ENCODE data around the gene ELSPBP1.
"Not testable (repeated sequence)": the region's sequence is repeated elsewhere in the genome, so short reads cannot be mapped to it uniquely, and the experiment has no call there.

ELSPBP1 gene

DNA sequence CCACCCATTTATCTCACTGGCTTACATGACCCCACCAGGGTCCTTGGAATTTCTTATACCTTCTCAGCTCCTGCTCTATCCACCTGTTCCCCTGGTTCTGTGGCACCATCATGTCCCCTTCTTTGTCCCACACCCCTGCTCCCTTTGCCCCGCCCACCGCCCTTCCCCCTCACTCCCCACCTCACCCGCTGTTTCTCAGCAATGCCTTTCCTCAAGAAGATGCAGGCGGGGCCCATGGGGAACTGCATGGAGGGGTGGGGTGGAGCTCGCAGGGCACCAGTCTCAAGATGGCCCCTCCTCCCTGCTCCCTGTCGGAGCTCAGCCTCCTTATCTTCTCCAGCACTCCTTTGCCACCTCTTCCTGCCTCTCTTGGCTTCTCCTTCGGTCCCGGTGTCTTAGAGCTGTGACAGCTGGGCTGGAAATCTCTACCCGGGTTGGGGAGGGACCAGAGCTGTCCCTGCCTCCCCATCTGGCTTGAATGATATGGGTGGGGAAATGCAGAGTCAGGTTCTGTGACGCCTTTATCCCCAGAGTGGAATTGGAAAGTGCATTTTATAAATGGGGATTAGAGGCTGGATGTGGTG, 49.3 kb downstream of the ELSPBP1 start, which contains the start of gene CABP5:
Gene CABP5, minus strand, starts transcription at position 405 of the 584 bp plus-strand sequence. Its CDS starts 157 bp downstream, at position 248.
- no peak for DNase-seq (ENCODE audit: low spot score)

DNA sequence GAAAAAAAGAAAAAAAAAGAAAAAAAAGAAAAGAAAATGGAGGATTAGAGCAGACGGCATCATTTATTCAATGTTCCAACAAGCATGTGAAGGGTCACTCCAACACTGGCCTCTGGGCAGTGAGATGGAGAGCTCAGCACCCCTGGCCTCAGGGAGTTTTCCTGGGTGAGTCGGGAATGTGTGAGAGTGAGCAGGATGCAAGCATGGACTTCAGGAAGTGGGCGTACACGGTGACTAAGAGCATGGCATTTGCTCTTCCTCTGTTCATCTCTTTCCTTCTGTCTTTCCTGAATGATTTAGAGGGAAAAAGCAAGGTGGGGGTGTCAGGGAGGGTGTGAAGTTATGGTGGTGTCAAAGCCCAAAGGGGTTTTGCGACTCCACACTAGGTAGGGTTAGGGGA, 50.1 kb downstream of the ELSPBP1 start:
- no peak for DNase-seq (ENCODE audit: low spot score)

DNA sequence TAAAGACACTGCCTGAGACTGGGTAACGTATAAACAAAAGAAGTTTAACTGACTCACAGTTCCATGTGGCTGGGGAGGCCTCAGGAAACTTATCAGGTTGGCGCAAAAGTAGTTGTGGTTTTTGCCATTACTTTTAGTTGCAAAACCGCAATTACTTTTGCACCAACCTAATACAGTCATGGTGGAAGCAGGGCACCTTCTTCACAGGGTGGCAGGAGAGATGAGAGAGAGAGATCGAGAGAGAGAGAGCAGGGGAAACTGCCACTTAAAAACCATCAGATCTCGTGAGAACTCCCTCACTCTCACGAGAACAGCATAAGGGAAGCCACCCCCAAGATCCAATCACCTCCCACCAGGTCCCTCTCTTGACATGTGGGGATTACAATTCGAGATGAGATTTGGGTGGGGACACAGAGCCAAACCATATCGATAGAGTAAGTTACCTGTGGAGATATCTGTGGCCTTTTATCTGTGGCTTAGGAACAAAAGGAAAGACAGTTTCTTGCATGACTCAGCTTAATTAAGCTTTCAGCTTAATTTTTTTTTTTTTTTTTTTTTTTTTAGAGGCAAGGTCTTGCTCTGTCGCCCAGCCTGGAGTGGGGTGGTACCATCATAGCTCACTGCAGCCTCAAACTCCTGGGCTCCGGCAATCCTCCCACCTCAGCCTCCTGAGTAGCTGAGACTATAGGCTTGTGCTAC, 57.1 kb downstream of the ELSPBP1 start:
- DNase-seq (ENCODE audit: low spot score), result no peak

DNA sequence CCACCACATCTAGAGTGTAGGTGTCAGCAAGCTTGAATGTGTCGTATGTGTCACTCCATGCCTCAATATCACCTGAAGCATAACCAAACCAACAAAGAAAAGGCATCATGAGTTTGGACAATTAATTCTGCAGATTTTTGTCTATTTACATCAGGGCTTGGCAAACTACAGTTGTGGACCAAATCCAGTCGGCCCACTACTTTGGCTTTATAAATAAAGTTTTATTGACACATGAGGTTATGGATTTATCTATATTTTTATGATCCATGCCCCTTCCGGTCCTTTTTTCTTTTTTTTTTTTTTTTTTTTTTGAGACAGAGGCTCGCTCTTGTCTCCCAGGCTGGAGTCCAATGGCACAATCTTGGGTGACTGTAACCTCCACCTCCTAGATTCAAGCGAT, 58.6 kb downstream of the ELSPBP1 start:
- no peak for DNase-seq (ENCODE audit: low spot score)

DNA sequence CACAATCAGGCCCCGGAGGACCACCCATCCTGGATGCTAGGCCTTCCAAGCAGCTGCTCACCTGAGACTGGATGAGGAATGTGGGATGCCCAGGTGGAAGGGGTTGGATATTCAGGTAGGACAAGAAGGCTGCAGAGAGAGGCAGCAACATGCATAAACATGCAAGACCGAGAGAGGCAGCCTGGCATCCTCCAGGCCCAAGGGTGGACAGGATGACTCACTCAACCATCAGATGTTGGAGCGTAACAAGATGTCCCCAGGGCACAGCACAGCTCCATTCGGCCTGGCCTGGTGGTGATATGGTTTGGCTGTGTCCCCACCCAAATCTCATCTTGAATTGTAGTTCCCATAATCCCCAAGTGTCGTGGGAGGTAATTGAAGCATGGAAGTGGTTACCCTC, 59.4 kb downstream of the ELSPBP1 start:
- DNase-seq (ENCODE audit: low spot score), result no peak

DNA sequence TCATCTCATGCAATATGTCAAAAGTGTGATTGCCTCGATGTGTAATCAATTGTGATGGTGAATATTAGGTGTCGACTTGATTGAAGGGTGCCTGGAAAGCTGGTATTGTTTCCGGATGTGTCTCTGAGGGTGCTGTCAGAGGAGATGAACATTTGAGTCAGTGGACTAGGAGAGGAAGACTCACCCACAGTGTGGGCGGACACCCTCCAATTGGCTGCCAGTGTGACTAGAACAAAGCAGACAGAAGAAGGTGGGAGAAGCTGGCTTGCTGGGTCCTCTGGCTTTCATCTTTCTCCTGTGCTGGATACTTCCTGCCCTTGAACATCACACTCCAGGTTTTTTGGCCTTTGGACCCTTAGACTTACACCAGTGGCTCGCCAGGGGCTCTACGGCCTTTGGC, 64.9 kb downstream of the ELSPBP1 start:
- no peak for DNase-seq (ENCODE audit: low spot score)

DNA sequence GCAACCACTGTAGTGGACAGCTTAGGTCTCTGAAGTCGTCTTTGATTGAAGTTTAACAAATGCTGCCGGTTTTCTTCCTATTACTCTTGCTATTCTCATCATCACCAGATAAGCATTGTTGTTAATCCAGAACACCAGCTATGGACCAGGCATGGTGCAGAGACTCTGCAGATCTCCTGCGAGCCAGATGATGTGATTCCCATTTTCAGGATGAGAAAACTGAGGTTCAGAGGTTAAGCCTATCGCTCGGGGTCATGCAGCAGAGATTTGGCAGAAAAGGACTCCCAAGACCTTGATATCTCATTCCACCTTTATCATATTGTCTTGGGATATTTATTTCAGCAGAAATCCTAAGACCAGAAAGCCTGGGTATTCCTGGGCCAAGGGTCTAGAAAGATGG, 65.9 kb downstream of the ELSPBP1 start:
- no peak for DNase-seq (ENCODE audit: low spot score)

DNA sequence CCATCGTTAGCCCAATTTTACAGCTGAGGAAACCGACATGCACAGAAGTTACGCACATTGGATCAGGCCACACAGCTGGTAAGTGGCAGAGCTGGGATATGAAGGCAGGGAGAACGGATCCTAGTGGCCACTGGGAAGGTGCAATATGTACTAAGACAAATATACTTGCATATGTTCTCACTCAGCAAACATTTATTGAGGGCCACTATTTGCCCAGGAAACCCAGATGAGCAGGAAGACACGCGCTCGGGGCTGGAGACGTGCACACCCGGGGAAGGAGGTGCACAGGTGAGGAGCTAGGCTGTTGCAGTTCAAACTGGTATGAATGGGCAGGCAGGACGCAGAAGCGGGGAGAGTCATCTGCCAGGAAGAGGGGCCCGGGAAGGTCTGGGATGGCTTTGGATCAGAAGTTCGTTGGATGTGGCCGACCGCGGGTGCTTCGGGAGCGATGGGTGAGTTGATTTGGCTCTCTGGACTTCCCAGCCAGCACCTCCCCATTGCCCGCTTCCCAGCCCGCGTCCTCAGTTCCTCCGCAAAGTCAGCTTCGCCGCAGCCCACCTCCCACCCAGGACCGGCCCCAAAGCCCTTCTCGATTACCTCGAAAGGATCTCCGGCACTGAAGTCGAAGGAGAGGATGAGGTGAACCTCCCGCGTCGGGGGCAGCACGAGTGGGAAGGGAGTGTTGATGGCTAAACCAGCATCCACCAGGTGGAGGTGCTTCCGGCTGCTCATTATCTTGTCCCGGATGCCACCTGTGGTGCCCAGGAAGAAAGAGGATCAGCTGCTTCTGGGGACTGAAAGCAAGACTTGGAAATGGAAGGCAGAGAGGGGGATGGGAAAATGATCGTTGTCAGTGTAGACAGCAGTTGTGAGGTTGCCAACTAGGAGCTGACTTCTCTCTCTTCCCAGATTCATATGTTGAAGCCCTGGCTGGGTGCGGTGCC, 67.2 kb downstream of the ELSPBP1 start:
- no peak for DNase-seq (ENCODE audit: low spot score)

DNA sequence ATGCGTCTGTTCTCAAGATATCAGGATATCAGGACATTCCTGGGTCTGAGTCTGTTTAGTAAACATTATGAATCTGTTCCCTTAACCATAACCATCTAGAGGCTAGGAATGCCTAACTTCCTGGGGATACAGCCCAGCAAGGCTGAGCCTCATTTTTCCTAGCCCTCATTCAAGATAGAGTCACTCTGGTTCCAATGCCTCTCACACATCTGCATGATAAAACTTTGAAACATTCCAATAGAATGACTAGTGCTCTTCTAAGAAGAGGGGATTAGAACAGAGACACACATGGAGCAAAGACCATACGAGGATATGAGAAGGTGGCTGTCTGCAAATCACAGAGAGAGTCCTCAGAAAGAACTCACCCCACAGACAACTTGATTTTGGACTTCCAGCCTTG, 70.1 kb downstream of the ELSPBP1 start:
- DNase-seq (ENCODE audit: low spot score), result no peak

DNA sequence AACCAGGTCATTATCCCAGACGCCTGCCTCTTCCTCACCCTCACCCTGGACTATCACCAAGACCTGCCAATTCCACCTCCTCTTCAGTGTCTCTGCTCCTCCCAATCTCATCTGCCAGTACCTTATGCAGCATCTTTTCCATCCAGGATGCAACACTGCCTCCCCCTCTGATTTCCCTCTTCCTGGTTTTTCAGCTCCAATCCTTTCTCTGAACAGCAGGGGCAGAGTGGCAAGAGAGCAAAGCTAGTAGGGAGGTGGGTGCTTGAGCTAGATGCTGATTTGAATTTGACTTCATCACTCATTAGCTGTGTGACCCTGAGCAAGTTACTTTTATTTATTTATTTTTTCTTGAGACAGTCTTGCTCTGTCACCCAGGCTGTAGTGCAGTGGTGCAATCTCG, 75.0 kb downstream of the ELSPBP1 start:
- no peak for DNase-seq (ENCODE audit: low spot score)

DNA sequence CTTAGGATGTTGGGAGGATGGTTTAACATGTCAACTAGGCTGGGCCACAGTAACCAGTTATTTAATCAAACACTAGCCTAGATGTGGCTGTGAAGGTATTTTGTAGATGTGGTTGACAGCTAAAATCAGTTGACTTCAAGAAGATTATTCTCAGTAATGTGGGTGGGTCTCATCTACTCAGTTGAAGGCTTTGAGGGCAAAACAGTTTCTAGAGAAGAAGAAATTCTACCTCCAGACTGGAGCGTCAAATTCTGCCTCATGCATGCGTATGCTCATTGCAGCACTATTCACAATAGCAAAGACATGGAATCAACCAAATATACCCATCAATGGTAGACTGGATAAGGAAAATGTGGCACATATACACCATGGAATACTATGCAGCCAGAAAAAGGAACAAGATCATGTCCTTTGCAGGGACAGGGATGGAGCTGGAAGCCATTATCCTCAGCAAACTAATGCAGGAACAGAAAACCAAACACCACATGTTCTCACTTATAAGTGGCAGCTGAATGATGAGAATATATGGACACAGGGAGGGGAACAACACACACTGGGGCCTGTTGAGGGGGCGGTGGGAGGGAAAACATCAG, 75.8 kb downstream of the ELSPBP1 start:
- DNase-seq (ENCODE audit: low spot score), result not testable (repeated sequence)

Data from germinal center (tissue), 1 donor.